Activated CD8-positive, alpha-beta memory T cell treated with anti-CD3 and anti-CD28 coated beads for 24 hours (primary cell): ENCODE measurements around the gene EHMT1.
"Not testable (repeated sequence)": the region's sequence is repeated elsewhere in the genome, so short reads cannot be mapped to it uniquely, and the experiment has no call there.

Source experiments
- DNase-seq: peaks from one replicate; pipeline ENCODE4 v3.0.0-alpha.2; 2020

Gene EHMT1

GRCh38 chr9:137836151-137836830 lies 217.5 kb downstream of the EHMT1 start:
- DNase-seq, result no peak

GRCh38 chr9:137836831-137837241 lies 218.0 kb downstream of the EHMT1 start:
- DNase-seq, result no peak

- no peak for DNase-seq
Observed at GRCh38 chr9:137837345-137838278, 218.8 kb downstream of the EHMT1 start.

GRCh38 chr9:137838576-137838975 lies 219.8 kb downstream of the EHMT1 start:
- no peak for DNase-seq

- DNase-seq, result no peak
Observed at GRCh38 chr9:137843355-137843754, 224.6 kb downstream of the EHMT1 start.

- DNase-seq, result no peak
Observed at GRCh38 chr9:137851516-137852267, 232.9 kb downstream of the EHMT1 start.

- no peak for DNase-seq
Observed at GRCh38 chr9:137853392-137853995, 234.7 kb downstream of the EHMT1 start.

GRCh38 chr9:137860361-137860760 lies 241.6 kb downstream of the EHMT1 start:
- no peak for DNase-seq

GRCh38 chr9:137865581-137866145 lies 246.9 kb downstream of the EHMT1 start:
- no peak for DNase-seq

GRCh38 chr9:137866226-137867141 lies 247.7 kb downstream of the EHMT1 start:
- DNase-seq, result no peak

GRCh38 chr9:137870432-137870831 lies 251.6 kb downstream of the EHMT1 start:
- no peak for DNase-seq

GRCh38 chr9:137872296-137872695 lies 253.5 kb downstream of the EHMT1 start:
- no peak for DNase-seq

GRCh38 chr9:137873408-137873807 lies 254.6 kb downstream of the EHMT1 start:
- no peak for DNase-seq

- no peak for DNase-seq
Observed at GRCh38 chr9:137873858-137874362, 255.1 kb downstream of the EHMT1 start.

GRCh38 chr9:137875354-137875753 lies 256.5 kb downstream of the EHMT1 start:
- DNase-seq, result no peak

- no peak for DNase-seq
Observed at GRCh38 chr9:137875846-137876245, 257.0 kb downstream of the EHMT1 start.

GRCh38 chr9:137876269-137876668 lies 257.5 kb downstream of the EHMT1 start:
- DNase-seq, result no peak

GRCh38 chr9:137876781-137877386 lies 258.1 kb downstream of the EHMT1 start:
- no peak for DNase-seq

GRCh38 chr9:137877506-137878122 lies 258.8 kb downstream of the EHMT1 start, which contains the start of gene CACNA1B:
CACNA1B (plus strand) TSS chr9:137877782; CDS start chr9:137877934, 152 bp downstream.
- DNase-seq, result not testable (repeated sequence)
